K562 (cell line): Measurements from ENCODE around the gene CYBRD1. TPM values are rescaled to one million over a fixed set of nuclear protein-coding genes. Genes with fewer than 3 reads are reported as not detected.

Experiments used
- ATF4 ChIP-seq: fragments of 450-650 bp; formaldehyde crosslinking; IDR thresholded peaks from 2 replicates; pipeline ENCODE4 v1.4.0; 2022; ENCODE audit warnings: mild to moderate bottlenecking, moderate library complexity
- CC2D1A ChIP-seq: fragments of 450-650 bp; IDR thresholded peaks from 2 replicates; pipeline ENCODE4 v1.6.1; 2017; ENCODE audit warnings: mild to moderate bottlenecking
- DACH1 ChIP-seq: fragments of 450-650 bp; IDR thresholded peaks from 2 replicates; pipeline ENCODE4 v1.6.1; 2018; ENCODE audit not compliant: partially characterized antibody
- DIDO1 ChIP-seq: fragments of 450-650 bp; IDR thresholded peaks from 2 replicates; pipeline ENCODE4 v1.6.1; 2016; ENCODE audit warnings: low read depth, missing biosample characterization, missing genetic modification characterization
- EP400 ChIP-seq: fragments of 450-650 bp; IDR thresholded peaks from 2 replicates; pipeline ENCODE4 v1.6.1; 2017; ENCODE audit warnings: antibody characterized with exemption, mild to moderate bottlenecking, moderate library complexity
- FOSL1 ChIP-seq: fragments of 200-800 bp; sonication (Bioruptor generic); conservative IDR thresholded peaks from 2 replicates; pipeline ENCODE4 v1.6.1; 2016; ENCODE audit warnings: missing genetic modification characterization, missing compliant biosample characterization
- FOXJ2 ChIP-seq: fragments of 200-800 bp; sonication (Bioruptor generic); IDR thresholded peaks from 2 replicates; pipeline ENCODE4 v1.6.1; 2016; ENCODE audit warnings: missing genetic modification characterization, missing compliant biosample characterization
- GMEB1 ChIP-seq: fragments of 250-450 bp; sonication (Bioruptor Pico); IDR thresholded peaks from 2 replicates; pipeline ENCODE4 v1.4.0; 2020; ENCODE audit warnings: mild to moderate bottlenecking
- HDAC6 ChIP-seq: IDR thresholded peaks from 2 replicates; pipeline ENCODE4 v1.6.1; 2012; ENCODE audit warnings: low read depth, mild to moderate bottlenecking, control low read depth, inconsistent platforms, low read length, moderate library complexity
- HMGN3 ChIP-seq: IDR thresholded peaks from 2 replicates; pipeline ENCODE4 v1.6.1; 2011; ENCODE audit warnings: borderline replicate concordance, low read depth, mild to moderate bottlenecking, mixed read lengths, low read length; ENCODE audit not compliant: insufficient read length; ENCODE audit errors: extremely low read depth
- HNRNPK ChIP-seq: fragments of 200-400 bp; formaldehyde crosslinking; IDR thresholded peaks from one replicate; pipeline ENCODE4 v1.6.1; 2018; ENCODE audit warnings: mild to moderate bottlenecking, low read depth, low read length; ENCODE audit not compliant: poor library complexity, severe bottlenecking
- IRF2 ChIP-seq: sonication (generic); formaldehyde crosslinking; IDR thresholded peaks from 2 replicates; pipeline ENCODE4 v1.8.1; 2022; ENCODE audit warnings: mild to moderate bottlenecking, missing genetic modification reagents
- NBN ChIP-seq: fragments of 450-650 bp; IDR thresholded peaks from 2 replicates; pipeline ENCODE4 v1.6.1; 2016; ENCODE audit warnings: low read depth, mild to moderate bottlenecking
- NR2F6 ChIP-seq: fragments of 450-650 bp; formaldehyde crosslinking; IDR thresholded peaks from 2 replicates; pipeline ENCODE4 v1.4.0; 2020; ENCODE audit warnings: mild to moderate bottlenecking
- PBX2 ChIP-seq, 2 experiments: IDR thresholded peaks in 1 of 2; conservative IDR thresholded peaks in 1 of 2; 2 replicates each; pipeline ENCODE4 v1.6.1; 2016; ENCODE audit warnings: low read depth in 2 of 2, mild to moderate bottlenecking in 1 of 2, missing compliant biosample characterization in 1 of 2, missing genetic modification characterization in 1 of 2, moderate library complexity in 1 of 2
- POLR2B ChIP-seq: fragments of 450-650 bp; IDR thresholded peaks from 2 replicates; pipeline ENCODE4 v1.6.1; 2018; ENCODE audit warnings: low read depth; ENCODE audit not compliant: partially characterized antibody
- SAP30 ChIP-seq: fragments of 200-600 bp; sonication (generic); IDR thresholded peaks from 2 replicates; pipeline ENCODE4 v1.6.1; 2012; ENCODE audit warnings: borderline replicate concordance, low read depth, mild to moderate bottlenecking, moderate library complexity, low read length, control low read depth, inconsistent platforms; ENCODE audit not compliant: insufficient read depth, poor library complexity, severe bottlenecking
- SMAD1 ChIP-seq: fragments of 150-350 bp; IDR thresholded peaks from 2 replicates; pipeline ENCODE4 v1.6.1; 2014; ENCODE audit warnings: low read length, low read depth; ENCODE audit not compliant: partially characterized antibody
- THRB ChIP-seq: fragments of 450-650 bp; formaldehyde crosslinking; conservative IDR thresholded peaks from 2 replicates; pipeline ENCODE4 v1.4.0; 2022; ENCODE audit warnings: mild to moderate bottlenecking, missing genetic modification characterization
- ZNF140 ChIP-seq: fragments of 250-450 bp; sonication (Bioruptor Pico); IDR thresholded peaks from 2 replicates; pipeline ENCODE4 v1.8.0; 2021; ENCODE audit warnings: moderate library complexity, mild to moderate bottlenecking, inconsistent platforms
- polyA plus RNA-seq, 8 experiments: library from polyadenylated mRNA; depleted of rRNA in 4 of 8; stranded (reverse) in 5 of 8; unstranded in 3 of 8; fragments of >200 nt; fragmentation: Nextera tagmentation in 2 of 8; fragmentation: Illumina TruSeq in 1 of 8; extraction: Ambion mirVana in 2 of 8; extraction: Trizol in 1 of 8; gene quantifications; 2 replicates each; pipeline versions ENCODE4 v1.2.1 to v1.2.3, GENCODE V29; 2011 to 2014; ENCODE audit warnings: inconsistent platforms in 1 of 8, missing spikeins in 1 of 8
- total RNA-seq, 7 experiments: library from RNA; depleted of rRNA in 6 of 7; stranded (reverse); fragments of >200 nt in 6 of 7; fragmentation: Illumina TruSeq in 2 of 7; extraction: Trizol in 2 of 7; gene quantifications; 2 replicates each; pipeline versions ENCODE4 v1.2.1 to v1.2.3, GENCODE V29; 2011 to 2021; ENCODE audit warnings: low replicate concordance in 1 of 7

The CYBRD1 gene
- total and polyA plus RNA-seq, 9 of the 15 experiments (the other 6 are each of a cell fraction or from before 2014, with no cell fraction given), result 9.6 to 22.4 (median 15.6) TPM

- TF ChIP-seq POLR2B (peak; percentile 37), CC2D1A (no peak), DACH1 (no peak), FOXJ2 (0 out of 2 replicates have a peak, but pooled peaks have one; percentile 34), SAP30 (peak; percentile 76), HMGN3 (peak; percentile 49), DIDO1 (tag) (no peak), FOSL1 (no peak), ZNF140 (CRISPR knock-in tag) (no peak), HNRNPK (no peak), HDAC6 (no peak), SMAD1 (no peak), ATF4 (CRISPR knock-in tag) (0 out of 2 replicates have a peak, but pooled peaks have one; percentile 37), EP400 (peak; percentile 46), IRF2 (CRISPR knock-in tag) (no peak), NR2F6 (CRISPR knock-in tag) (no peak), NBN (0 out of 2 replicates have a peak, but pooled peaks have one; percentile 16), GMEB1 (CRISPR knock-in tag) (no peak), THRB (CRISPR knock-in tag) (no peak), PBX2 (CRISPR knock-in tag; IDR thresholded peaks at IDR 0.05; ENCODE audit: low read depth) (no peak), PBX2 (tag; conservative IDR thresholded peaks at IDR 0.05; ENCODE audit: low read depth) (no peak)
Measured at GRCh38 chr2:171523088-171524017, 1.1 kb downstream of the CYBRD1 start (continued).
